Measurements from ENCODE around the gene ZP3. TPM values are rescaled to one million over a fixed set of nuclear protein-coding genes. Genes with fewer than 3 reads are reported as not detected.
A peak's percentile ranks its signal among the peaks of the same experiment; 100 is the strongest.
"Not testable (repeated sequence)": the region's sequence is repeated elsewhere in the genome, so short reads cannot be mapped to it uniquely, and the experiment has no call there.

The ZP3 gene
- total RNA-seq, 1 donor from 2014 or later, result not detected

DNA sequence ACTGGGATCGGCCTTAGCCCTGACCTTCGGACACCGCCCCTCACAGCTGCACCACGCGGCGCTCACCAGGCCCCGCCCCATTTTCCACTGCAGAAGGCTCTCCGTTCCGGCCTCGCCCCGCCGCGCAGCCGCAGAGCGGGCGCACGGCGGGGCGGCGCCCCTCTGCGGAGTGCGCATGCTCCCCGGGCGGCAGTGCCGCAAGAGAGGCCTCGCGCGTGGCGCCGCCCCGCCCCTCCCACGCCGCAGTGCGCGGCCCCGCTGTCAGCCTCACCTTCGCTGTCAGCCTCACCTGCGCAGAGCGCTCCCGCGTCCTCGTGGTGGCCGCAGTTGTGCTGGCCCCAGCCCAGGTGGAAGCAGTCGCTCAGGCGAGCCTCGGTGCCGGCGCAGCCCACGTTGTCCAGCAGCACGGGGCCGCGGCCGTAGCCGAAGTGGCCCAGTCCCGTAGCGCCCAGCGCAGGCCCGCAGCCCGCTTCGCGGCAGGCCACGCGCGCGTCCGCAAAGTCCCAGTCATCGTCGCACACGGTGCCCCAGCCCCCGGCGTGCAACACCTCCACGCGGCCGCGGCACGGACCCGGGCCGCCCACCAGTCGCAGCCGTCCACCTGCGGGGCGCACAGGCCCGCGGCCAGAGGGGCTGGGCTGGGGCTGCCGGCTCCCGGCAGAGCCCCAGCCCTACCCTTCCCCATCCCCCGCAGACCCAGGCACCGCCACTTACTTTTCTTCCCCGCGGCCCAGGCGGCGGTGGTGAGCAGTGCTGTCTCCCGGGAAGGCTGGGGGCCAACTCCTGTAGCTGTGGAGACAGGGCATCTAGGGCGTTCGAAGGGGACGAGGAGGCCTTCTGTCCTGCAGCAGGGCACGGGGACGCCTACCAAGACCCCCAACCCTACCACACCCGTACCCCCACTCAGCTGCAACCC lies 31.4 kb upstream of the ZP3 start:
- Histone ChIP-seq H3K4me1 (peaks cover 25% of the 10 kb centered on the region), H3K4me3 (peak overlapping the region; percentile 80), H3K27ac (peak overlapping the region; percentile 92), H3K27me3 (ENCODE audit: low read depth) (no peaks in the 10 kb centered on the region), H3K36me3 (no peaks in the 10 kb centered on the region), H3K9me3 (no peaks in the 10 kb centered on the region)
- ATAC-seq (peak; percentile 96 to 97), DNase-seq (peak; percentile 97)
- TF ChIP-seq, protein P1, sequence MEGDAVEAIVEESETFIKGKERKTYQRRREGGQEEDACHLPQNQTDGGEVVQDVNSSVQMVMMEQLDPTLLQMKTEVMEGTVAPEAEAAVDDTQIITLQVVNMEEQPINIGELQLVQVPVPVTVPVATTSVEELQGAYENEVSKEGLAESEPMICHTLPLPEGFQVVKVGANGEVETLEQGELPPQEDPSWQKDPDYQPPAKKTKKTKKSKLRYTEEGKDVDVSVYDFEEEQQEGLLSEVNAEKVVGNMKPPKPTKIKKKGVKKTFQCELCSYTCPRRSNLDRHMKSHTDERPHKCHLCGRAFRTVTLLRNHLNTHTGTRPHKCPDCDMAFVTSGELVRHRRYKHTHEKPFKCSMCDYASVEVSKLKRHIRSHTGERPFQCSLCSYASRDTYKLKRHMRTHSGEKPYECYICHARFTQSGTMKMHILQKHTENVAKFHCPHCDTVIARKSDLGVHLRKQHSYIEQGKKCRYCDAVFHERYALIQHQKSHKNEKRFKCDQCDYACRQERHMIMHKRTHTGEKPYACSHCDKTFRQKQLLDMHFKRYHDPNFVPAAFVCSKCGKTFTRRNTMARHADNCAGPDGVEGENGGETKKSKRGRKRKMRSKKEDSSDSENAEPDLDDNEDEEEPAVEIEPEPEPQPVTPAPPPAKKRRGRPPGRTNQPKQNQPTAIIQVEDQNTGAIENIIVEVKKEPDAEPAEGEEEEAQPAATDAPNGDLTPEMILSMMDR (IDR thresholded peaks at IDR 0.05), result no peak
- intact Hi-C loops (cut with DNase I), result no loop called here

DNA sequence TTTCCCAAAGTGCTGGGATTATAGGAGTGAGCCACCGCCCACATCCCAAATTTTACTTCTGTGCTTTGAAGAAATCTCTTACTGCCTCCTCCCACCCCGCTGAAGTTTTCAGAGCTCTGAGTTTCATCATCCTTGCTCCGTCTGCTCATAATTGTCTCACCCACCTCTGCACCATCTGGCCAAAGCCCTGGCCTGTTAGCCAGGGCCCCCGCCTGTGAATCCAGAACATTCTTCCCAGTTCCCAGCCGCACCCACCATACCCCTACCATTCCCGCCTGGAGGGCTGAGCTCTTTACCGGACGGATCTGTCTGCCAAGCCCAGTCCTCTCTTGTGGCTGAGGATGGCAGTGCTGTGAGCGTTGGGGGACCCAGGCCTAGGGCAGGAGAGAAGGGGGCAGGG lies 29.8 kb upstream of the ZP3 start:
- ATAC-seq, result no peak
- TF ChIP-seq, protein P1 (IDR thresholded peaks at IDR 0.05), result no peak
- H3K9me3 ChIP-seq, result no peaks in the 10 kb centered on the region
- no peaks in the 10 kb centered on the region for H3K36me3 ChIP-seq
- no peak for DNase-seq
- no peaks in the 10 kb centered on the region for H3K27me3 ChIP-seq (ENCODE audit: low read depth)
- intact Hi-C loops (cut with DNase I), result no loop called here
- H3K27ac ChIP-seq, result no peak overlapping the region
- peaks cover 21% of the 10 kb centered on the region for H3K4me1 ChIP-seq
- H3K4me3 ChIP-seq, result no peak overlapping the region

DNA sequence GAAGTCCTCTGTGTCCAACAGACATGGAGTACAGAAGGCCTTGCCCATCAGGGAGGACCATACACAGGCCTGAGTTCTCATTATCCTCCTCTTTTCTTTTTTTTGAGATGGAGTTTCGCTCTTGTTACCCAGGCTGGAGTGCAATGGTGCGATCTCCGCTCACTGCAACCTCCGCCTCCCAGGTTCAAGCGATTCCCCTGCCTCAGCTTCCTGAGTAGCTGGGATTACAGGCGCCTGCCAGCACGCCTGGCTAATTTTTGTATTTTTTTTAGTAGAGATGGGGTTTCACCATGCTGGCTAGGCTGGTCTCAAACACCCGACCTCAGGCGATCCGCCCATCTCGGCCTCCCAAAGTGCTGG lies 29.2 kb upstream of the ZP3 start:
- peaks cover 21% of the 10 kb centered on the region for H3K4me1 ChIP-seq
- DNase-seq; intact Hi-C loops (cut with DNase I); H3K9me3 ChIP-seq; H3K4me3 ChIP-seq; H3K27me3 ChIP-seq (ENCODE audit: low read depth); H3K27ac ChIP-seq; H3K36me3 ChIP-seq; ATAC-seq: not testable (repeated sequence)

DNA sequence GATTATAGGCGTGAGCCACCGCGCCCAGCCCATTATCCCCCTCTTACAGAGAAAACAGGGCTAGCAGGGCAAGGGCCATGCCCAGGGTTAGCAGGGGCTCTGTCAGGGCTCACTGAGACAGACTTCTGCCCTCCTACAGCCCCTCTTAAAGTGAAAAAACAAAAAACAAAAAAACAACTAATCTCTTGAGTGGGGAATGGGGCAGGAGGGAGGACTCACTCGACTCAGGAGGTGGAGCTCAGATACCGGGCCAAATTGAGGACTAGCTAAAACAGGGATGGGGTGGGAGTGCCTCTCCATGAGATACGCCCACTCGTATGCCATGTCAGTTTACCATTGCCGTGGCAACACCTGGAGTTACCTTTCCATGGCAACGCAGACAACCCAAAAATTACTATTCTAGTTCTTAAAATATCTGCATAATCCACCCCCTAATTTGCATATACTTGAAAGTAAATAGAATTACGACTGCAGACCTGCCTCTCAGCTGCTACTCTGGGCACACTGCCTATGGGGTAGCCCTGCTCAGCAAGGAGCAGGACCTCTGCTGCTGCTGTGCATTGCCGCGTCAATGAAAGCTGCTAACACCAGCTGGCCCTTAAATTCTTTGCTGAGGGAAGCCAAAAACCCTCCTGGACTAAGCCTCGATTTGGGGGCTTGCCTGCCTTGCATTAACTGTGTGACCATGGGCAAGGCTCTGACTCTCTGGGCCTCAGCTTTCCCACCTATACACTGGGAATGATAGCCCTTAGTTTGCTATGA lies 28.6 kb upstream of the ZP3 start:
- Histone ChIP-seq H3K27me3 (ENCODE audit: low read depth) (no peaks in the 10 kb centered on the region), H3K9me3 (no peaks in the 10 kb centered on the region), H3K4me1 (peaks cover 21% of the 10 kb centered on the region), H3K36me3 (no peaks in the 10 kb centered on the region), H3K27ac (no peak overlapping the region), H3K4me3 (no peak overlapping the region)
- DNase-seq (no peak), ATAC-seq (no peak)
- TF ChIP-seq, protein P1 (IDR thresholded peaks at IDR 0.05), result no peak
- intact Hi-C loops (cut with DNase I), result no loop called here

DNA sequence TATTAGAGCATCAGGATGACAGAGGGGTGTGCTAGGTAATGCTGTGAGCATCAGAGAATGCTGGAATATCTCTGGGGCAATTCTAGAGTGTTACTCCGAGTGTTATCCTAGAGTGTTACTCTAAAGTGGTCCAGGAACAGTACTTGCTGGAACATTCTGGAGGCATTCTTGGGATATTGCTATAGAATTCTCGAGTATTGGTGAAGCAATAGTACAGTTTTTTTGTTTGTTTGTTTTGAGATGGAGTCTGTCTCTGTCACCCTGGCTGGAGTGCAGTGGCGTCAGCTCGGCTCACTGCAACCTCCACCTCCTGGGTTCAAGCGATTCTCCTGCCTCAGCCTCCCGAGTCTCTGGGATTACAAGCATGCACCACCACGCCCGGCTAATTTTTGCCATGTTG lies 27.9 kb upstream of the ZP3 start:
- H3K4me1 ChIP-seq, result peaks cover 21% of the 10 kb centered on the region
- no peaks in the 10 kb centered on the region for H3K36me3 ChIP-seq
- TF ChIP-seq, protein P1 (IDR thresholded peaks at IDR 0.05), result no peak
- DNase-seq, result no peak
- peak overlapping the region; percentile 56 for H3K4me3 ChIP-seq
- intact Hi-C loops (cut with DNase I), result no loop called here
- ATAC-seq, result no peak
- H3K9me3 ChIP-seq, result no peaks in the 10 kb centered on the region
- no peaks in the 10 kb centered on the region for H3K27me3 ChIP-seq (ENCODE audit: low read depth)
- H3K27ac ChIP-seq, result no peak overlapping the region
